ENCODE measurements around the gene RXRA.

The RXRA gene

DNA sequence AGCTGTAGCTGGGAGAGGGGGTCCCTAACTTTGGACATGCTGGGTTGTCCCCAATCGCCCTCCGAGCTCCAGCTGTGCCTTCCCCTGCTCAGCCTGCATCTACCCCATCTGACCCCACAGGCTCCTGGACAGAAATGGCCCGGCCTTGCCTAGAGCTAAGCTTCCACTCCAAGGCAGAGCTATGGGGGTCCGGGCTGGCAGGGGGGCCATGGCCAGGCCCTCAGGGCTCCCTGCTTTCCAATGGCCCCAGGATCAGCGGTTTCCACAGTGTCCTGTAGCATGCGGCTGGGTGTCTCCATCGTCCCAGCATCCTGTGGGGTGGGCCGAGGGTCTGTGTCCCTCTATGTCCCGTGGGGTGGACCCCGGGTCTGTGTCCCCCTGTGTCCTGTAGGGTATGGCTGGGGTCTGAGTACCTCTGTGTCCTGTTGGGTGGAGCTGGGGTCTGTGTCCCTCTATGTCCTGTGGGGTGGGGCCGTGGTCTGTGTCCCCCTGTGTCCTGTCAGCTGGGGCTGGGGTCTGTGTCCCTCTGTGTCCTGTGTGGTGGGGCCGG, 130.6 kb downstream of the RXRA start:
- DNase-seq = no peak

DNA sequence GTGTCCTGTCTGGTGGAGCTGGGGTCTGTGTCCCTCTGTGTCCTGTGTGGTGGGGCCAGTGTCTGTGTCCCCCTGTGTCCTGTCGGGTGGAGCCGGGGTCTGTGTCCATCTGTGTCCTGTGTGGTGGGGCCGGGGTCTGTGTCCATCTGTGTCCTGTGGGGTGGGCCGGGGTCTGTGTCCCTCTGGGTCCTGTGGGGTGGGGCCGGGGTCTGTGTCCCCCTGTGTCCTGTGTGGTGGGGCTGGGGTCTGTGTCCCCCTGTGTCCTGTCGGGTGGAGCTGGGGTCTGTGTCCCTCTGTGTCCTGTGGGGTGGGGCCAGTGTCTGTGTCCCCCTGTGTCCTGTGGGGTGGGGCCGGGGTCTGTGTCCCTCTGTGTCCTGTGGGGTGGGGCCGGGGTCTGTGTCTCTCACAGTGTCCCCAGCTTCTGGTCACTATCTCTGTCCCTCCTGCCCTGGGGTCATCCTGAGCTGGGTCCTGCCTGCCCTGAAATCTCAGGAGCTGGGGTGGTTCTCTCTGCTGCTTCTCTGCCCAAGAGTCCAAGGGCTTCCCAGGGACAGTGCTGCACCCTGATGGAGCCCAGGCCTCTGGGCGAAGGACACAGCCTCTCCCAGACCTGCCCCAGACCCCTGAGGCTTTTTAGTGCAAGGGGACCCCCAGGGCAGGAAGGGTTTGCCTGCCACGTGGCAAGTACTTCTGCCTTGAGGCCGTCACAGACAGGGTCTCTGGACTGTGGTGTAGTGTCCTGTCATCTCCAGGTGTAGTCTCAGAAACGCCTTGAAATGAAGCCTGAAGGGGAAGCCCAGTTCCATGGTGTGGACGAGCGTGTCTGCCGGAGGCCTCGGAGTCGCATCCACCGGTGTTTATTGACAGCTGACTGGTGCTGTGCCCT, 131.3 kb downstream of the RXRA start:
- DNase-seq = no peak

DNA sequence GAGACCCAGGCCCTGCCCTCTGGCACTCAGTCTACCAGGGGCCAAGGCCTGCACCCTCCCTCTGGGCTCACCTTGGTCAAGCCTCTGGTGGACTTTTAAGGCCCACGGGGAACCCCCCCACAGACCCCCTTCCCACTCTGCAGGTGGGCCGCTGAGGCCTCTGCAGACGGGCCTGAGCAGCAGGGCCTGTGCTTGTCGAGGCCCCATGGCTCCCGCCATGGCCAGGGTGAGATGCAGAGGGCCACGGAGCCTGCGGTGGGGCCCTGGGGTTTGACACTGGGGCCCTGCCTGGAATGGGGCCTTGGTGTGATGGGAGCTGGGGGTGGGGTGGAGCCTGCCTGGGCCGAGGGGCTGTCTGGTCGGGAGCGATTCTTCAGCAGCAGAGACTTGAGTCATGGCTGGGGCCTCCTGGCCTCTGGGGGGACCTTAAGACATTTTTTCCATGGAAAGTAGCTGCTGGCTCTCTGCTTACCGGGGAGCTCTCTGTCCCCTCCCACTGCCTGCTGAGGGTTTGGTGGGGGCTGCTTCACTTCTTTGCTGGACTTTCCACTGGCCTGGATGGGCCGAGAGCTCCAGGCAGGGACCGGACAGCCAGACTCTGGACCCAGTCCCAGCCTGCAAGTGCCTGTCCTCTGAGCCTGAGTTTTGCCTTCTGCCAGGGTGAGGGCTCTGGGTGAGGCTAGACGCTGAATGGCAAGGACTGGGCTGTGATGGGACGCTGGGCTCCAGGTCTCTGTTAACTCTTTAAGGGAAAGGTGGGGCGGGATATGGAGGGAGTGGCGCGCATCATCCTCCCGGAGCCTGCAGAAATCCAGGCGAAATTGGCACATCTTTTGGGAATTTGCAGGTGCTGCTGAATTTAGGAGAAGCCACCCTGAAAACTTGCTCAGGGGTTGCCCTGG, 132.2 kb downstream of the RXRA start:
- DNase-seq = no peak

DNA sequence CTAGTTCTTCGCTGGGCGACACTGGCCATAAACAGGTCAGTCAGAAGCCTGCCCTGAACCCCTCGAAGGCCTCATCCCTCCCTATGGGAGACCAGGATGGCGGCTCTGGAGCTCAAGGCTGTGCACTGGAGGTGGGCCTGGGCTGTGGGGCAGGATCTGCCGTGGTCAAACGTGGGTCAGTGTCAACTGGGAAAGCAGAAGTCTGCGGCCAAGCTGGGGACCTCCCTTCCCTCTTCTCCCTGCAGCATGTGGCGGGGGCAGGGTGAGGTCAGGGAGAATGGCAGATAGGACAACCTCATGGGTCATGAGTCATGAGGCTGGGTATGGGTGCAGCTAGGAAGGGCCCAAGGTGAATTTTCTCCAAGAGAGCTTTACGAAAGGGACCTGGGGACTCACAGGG, 132.9 kb downstream of the RXRA start:
- no peak for DNase-seq

DNA sequence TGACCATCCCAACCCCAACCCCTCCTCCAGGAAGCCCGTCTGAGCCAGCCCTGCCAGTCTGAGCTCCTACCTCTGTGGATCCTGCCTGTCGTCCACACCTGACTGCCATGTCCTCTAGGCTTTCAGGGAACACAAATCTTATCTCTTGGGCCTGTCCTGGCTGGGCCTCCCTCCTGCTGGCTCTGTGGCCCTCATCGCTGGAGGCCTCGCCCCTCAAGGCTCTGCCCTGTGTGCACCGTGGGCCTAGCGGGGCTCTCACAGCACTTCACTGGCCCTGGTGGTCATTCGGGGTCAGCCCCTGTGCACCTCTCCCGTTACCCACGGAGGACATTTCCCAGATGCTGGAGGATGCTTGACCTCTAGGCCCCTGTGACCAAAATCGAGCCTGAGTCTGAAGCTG, 133.3 kb downstream of the RXRA start:
- DNase-seq = no peak

DNA sequence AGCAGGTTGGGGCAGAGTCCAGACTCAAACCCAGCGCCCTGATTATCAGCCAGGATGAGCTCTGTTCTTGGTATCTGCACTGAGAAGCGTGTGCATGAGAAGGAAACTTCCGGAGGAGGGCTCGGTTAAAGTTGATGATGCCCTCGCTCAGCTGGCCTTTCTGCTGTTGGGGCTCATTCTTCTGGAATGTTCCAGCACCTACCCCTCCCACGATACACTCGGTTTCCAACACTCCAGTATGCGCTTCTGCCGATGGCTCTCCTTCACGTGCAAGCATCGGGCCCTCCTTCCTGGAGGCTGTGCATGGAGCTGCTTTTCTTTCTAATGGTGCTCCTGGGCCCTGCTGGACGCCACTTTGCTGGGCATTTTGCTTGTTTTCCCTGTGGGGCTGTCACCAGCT, 134.0 kb downstream of the RXRA start:
- DNase-seq = no peak

DNA sequence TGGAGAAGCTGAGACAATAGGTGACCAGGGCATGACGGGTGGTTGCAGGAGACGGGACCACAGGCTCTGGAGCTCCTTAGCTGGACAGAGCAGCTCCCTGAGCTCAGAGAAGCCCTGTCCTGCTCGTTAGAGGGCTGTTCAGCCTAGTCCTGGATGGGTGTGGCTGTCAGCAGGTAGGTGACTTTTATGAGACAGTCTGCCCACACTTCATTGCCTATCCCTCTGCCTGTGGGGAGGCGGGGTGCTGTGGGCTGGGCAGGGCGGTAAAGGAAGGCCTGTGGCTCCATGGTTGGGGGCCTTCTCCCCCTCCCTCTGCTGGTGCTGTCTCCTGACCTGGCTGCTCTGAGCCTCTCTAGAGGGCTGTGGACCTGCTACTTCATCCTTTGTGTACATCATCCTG, 134.6 kb downstream of the RXRA start:
- no peak for DNase-seq

DNA sequence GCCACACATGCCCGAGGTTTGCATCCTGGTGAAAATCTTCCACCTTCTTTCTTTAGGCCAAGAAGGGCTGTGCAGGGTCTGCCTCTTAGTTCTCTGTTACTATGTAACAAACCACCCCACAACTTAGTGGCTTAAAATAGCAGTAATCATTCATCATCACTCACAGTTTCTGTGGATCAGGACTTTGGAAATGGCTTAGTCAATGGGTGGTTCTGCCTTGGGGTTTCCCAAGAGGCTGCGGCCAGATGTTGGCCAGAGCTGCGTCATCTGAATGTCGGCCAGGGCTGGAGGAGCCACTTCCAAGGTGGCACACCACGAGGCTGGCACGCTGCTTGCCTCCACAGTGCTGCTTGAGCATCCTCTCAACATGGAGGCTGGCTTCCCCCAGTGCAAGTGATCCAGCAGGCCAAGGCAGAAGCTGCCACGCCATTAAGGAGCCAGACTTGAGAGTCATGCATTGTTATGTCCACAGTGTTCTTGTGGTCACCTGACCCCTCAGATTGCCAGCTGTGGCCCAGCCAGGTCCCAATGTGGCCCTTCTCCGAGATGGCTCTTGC, 135.2 kb downstream of the RXRA start:
- DNase-seq = no peak

DNA sequence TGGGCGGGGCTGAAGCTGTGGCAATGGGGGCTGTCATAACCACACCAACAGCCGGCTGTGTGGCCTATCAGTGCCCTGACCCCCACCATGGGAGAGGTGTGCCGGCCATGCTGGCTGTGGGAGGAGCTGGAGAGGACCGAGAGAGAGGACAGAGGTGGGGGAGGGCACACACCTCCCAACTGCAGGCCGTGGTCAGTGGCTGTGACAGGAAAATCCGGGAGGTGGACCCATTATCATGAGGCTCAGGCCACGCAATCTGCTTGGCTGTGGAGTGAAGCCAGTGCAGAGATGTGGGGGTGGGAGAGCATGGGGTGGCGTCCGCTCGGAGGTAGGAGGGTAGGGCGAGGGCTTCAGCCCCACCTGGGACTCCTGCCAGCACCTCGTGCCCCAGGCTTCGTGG, 136.1 kb downstream of the RXRA start:
- DNase-seq = no peak

DNA sequence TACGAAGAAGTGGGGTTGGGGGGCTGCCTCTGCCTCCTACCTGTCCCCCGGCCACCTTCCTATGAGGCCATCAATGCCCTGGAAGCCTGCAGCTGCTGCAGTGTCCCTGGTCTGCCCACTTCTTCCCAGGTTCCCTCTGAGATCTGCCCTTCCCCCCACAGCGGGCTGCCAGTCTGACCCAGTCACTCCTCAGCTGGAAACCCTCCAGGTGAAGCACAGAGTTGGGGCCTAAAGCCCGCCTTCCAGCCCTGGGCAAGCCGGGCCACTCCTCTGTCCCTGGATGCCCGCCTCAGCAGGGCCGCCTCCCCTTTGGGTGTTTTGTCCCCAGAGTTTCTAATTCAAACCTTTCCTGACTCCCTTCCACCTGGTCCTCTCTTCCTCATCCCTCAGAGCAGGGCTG, 137.0 kb downstream of the RXRA start:
- DNase-seq = no peak

DNA sequence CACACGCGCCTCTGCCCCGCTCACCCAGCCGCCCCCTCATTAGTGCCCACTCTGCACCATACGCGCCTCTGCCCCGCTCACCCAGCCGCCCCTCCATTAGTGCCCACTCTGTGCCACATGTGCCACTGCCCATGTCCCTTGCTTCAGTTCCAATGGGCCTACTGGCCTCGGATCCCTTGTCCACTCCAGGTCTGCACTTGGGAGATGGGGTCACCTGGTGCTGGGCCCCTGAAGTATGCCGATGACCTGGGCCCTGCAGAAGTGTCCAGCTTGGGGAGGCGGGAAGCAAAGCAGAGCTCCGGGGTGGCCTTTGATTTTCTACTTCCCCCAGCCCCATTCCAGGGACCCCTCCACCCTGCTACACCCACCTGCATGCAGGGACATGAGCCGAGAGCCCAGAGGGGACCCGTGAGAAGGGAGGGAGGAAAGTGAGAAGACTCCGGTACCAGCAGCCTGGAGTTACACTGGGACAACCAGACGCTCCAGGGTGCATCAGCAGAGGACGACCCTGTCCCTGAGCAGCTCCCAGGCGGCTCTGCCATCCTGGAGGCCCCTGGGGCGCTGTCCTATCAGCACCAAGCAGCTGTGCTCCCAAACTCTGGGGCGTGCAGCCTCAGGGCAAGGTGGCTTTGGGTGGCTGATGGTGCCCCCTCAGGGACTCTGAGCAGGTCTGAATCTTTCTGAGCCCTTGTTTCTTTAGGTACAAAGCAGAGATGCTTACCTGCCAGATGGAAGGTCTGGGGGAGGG, 140.8 kb downstream of the RXRA start:
- no peak for DNase-seq

DNA sequence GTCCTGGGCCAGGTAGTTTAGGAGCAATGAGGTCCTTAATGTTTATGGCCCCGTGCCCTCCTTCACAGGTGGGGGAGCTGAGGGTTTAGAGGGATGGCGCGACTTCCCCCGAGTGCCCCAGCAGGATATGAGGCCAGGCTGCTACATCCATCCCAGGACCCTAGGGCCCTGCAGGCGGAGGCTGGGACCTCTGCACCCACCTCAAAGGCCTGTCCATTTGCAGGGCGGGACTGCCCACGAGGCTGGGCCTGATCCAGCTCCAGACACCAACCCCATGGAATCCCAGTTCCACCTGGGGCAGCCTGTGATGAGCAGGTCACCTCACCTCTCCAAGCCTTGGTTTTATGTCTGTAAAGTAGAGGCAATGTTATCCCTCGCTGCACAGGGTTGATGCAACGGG, 142.1 kb downstream of the RXRA start:
- no peak for DNase-seq

DNA sequence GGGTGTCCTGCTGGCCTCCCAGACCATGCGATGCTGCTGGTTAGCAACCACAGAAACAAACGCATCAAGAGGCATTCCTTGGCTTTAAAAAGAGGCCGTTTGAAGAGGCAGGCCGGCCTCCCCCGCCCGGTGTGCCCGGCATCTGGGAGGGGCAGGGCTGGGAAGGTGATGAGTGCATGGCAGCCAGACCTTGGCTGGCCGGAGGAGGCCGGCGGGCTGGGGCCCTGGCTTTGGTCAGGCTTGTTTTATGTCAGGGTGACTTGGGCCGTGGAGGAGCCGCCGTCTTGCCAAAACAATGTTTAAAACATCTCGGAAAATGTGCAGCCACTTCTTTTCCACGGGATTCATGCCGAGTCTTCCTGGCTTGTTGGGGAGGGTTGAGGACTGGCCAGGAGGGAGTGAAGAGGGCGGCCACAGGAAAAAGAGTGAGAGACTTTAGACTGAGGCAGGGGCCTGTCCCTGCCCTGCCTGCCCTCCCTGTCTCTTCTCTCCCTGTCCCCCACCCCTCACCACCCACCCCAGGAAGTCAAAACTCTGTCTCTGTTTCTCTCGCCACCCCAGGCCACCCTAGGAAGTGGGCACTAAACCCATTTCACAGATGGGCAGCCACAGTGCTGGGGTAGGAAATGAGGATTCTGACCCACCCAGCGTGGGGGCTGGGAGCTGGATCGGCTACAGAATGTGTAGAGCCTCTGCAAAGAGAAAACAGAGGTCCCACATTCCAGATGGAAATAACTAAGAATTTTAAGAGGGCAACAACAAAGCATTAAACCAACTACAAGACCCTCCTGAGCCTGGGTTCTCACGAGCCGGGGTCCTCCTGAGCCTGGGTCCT, 143.0 kb downstream of the RXRA start:
- DNase-seq = no peak

DNA sequence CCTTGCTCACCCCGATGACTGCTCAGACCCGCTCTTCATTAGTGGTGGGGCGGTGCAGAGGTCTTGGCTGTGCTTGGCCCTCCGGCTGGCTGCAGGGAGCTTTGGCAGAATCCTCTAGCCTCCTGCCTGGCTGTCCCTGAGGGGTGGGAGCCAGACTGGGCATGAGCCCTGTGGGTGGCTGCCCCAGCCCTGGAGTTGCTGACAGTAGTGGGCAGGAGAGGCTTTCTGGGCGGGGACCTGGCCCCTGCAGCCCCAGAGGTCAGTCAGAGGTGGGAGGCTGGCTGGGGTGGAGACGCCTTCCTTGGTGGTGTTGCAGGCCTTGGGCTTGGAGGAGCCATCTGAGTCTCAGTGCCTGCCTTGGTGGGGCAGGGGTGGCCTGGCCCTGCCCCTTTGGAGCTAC, 146.0 kb downstream of the RXRA start:
- DNase-seq = no peak

DNA sequence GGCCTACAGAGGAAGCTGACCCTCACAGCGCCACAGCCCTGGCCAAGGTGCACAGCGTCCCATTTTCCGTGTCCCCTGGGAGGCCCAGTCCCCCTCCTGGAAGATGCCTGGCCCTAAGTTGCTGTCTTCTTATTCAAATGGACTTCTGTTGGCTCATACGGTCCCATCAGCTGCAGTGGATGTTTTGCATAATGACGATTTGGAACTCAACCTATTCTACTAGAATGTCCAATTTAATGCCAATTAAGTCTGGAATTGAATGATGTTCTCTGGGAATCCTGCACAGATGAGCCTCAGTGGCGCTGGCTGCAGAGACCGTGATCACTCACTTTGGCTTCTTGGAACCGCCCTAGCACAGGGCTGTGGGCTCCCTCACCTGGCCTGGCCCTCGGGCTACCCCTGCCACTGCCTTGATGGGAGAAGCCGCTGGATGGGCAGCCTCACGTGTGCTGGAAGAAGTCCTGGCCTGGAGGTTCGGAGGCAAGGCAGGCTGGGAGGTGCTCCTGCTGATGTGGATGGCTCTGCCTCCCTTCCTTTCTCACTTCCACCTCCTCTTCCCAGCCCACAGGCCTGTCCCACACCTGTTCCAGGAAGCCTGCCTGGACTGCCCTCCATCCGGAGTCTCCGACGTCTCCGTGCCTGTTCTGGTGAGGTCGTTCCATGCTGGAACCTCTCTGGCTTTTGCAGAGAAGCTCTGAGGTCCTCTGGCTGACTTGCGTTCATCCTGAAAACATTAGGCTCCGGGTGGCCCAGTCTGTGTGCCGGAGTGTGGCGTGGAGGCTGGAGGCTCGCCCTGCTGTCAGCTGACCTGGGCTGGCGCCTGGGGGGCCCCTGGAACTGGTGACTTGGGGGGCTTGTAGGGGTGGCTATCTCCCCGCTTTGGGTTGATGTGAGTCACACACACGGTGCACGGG, 147.1 kb downstream of the RXRA start:
- DNase-seq = no peak

DNA sequence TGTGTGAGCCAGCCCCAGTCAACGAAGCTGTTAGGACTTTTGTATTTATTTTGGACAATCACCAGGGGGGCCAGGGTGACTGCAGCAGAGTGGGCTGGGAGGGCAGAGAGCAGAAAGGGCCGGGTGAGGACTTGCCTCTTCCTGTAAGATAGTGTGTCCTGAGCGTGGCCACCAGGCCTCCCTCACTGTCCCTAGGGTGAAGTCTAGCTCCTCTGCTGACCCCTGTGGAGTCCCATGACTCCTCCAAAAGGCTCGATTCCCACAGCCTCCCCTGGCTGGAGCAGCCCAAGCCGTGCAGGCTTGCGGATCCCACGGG, 147.8 kb downstream of the RXRA start:
- DNase-seq = no peak

DNA sequence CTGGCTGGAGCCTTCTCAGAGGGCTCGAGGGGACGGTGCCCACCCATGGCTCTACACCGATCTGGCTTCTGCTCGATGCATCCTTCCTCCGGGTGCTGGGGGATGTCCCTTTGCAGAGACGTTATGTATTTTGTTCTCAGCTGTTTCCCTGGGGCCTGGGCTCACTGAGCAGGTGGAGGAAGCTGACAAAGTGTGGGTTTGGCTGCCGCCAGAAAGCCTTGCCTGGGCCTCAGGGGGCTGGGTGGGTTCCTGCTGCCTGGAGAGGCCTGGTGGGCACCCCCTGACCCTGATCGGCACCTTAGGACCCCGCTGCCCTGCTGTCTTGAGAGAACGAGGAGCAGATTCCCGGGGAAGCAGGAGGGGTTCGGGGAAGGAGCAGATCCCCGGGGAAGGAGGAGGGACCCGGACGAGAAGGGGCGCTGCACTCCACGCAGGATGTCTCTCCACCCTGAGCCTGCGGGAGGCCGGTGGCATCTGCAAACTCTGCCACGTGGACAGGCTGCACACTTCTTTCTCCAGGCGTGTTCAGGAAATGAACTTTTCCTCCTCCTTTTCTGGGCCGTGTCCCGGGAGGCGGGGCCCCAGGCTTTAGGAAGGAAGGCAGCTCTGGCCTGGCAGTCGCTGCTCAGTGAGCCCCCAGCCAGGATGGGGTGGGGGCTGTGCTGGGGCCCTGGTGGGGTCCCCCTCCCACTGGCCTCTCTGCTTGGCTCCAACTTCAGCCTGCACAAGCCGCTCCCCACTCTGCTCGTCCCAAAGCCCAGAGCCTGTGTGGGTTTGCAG, 148.9 kb downstream of the RXRA start:
- no peak for DNase-seq

DNA sequence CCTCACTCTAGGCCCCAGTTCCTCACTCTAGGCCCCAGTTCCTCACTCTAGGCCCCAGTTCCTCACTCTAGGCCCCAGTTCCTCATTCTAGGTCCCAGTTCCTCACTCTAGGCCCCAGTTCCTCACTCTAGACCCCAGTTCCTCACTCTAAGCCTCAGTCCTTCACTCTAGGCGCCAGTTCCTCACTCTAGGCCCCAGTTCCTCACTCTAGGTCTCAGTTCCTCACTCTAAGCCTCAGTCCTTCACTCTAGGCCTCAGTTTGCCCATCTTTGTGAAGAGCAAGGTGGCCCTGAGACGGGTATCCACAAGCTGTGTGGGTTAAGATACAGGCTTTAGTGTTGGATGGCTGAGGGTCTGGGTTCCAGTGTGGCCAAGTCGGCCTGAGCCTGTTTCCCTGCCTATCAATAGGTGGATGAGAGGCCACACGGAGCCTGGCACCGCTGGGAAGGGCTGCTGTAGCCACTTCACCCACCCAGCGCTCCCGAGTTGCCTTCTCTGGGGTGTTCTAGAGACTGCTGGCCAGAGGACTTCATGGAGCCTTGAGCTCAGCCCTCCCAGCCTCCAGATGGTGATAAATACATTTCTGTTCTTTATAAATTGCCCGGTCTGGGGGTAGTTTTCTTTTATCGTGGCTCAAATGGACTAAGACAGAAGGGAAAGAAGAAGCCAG, 150.2 kb downstream of the RXRA start:
- DNase-seq = no peak

DNA sequence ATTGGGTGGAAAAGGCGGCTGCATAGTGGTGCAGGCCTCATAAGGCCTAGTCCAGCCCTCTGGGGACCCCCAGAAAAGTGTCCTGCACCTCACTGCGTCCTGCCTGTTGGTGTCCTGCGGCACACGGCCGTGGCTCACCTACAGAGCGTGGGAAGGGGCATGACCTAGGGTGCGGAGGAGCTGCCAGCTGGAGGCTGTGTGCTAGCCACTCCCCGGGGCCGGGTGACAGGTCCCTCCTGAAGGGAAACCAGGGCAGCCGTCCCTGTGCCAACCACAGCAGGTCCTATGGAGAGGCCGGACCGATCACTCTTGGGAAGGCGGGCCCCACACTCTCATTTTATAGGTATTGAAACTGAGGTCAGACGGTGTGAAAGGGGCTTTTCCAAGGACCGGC, 150.7 kb downstream of the RXRA start:
- no peak for DNase-seq

All from T-helper 9 cell (primary cell).